Activated CD4-positive, alpha-beta T cell treated with anti-CD3 and anti-CD28 coated beads, Interleukin-2, amount 10 ng/mL, durations not matched to agents 7 days and 5 days (primary cell): ENCODE results near the gene CNTNAP2. TPM values are rescaled to one million over a fixed set of nuclear protein-coding genes. Genes with fewer than 3 reads are reported as not detected.
A peak's percentile ranks its signal among the peaks of the same experiment; 100 is the strongest.

Source experiments
- CTCF ChIA-PET: fragments of 350-600 bp; sonication (Branson Sonifier 250); formaldehyde crosslinking; loops from one replicate; lab custom pipeline; 2021; ENCODE audit warnings: antibody characterized with exemption; lab: Charles Lee
- POLR2A ChIA-PET: fragments of 350-600 bp; sonication (Branson Sonifier 250); formaldehyde crosslinking; loops from one replicate; lab custom pipeline; 2021; ENCODE audit warnings: antibody characterized with exemption; lab: Charles Lee
- DNase-seq: peaks from one replicate; pipeline ENCODE4 v3.0.0-alpha.2; 2020
- H3K27ac Mint-ChIP-seq: one replicate; pipeline ENCODE4 v1.8.0; 2021; ENCODE audit warnings: mild to moderate bottlenecking, moderate library complexity, mixed read lengths
- H3K27me3 Mint-ChIP-seq: one replicate; pipeline ENCODE4 v1.8.0; 2021; ENCODE audit warnings: mixed read lengths
- H3K36me3 Mint-ChIP-seq: one replicate; pipeline ENCODE4 v1.8.0; 2021; ENCODE audit warnings: low read depth, mixed read lengths
- H3K4me1 Mint-ChIP-seq: one replicate; pipeline ENCODE4 v1.8.0; 2021; ENCODE audit warnings: mixed read lengths
- H3K4me3 Mint-ChIP-seq: one replicate; pipeline ENCODE4 v1.8.0; 2021; ENCODE audit warnings: mild to moderate bottlenecking, moderate library complexity, mixed read lengths
- H3K9me3 Mint-ChIP-seq: one replicate; pipeline ENCODE4 v1.8.0; 2021; ENCODE audit warnings: mixed read lengths
- total RNA-seq, 2 experiments: library from RNA; stranded (reverse); gene quantifications; one replicate each; pipeline ENCODE4 v1.2.3, GENCODE V29; 2021

The CNTNAP2 gene
- total RNA-seq, 2 experiments from 2014 or later, result not detected

GRCh38 chr7:148242294-148242821 lies 2125.8 kb downstream of the CNTNAP2 start:
- H3K4me1 Mint-ChIP-seq, result no peaks in the 10 kb centered on the region
- no peaks in the 10 kb centered on the region for H3K36me3 Mint-ChIP-seq

GRCh38 chr7:148245381-148245780 lies 2128.8 kb downstream of the CNTNAP2 start:
- ChIA-PET CTCF (interaction anchor here (0.7 kb wide), 1 partner anchor 47 kb away, joined by 3 read pairs; no protein-coding TSS in a partner anchor), POLR2A (no interaction called here)
- peaks cover 26% of the 10 kb centered on the region for H3K27me3 Mint-ChIP-seq
- DNase-seq, result no peak
- no peaks in the 10 kb centered on the region for H3K4me1 Mint-ChIP-seq
- H3K27ac Mint-ChIP-seq, result no peak overlapping the region
- H3K36me3 Mint-ChIP-seq, result no peaks in the 10 kb centered on the region
- H3K4me3 Mint-ChIP-seq, result no peak overlapping the region
- H3K9me3 Mint-ChIP-seq, result no peaks in the 10 kb centered on the region

More at GRCh38 chr7:148242294-148242821, 2125.8 kb downstream of the CNTNAP2 start:
- DNase-seq, result peak; percentile 10
- H3K27ac Mint-ChIP-seq, result no peak overlapping the region
- POLR2A ChIA-PET, result no interaction called here
- peaks cover 26% of the 10 kb centered on the region for H3K27me3 Mint-ChIP-seq
- CTCF ChIA-PET, result no interaction called here
- H3K4me3 Mint-ChIP-seq, result no peak overlapping the region
- no peaks in the 10 kb centered on the region for H3K9me3 Mint-ChIP-seq

- Mint-ChIP-seq H3K4me1 (no peaks in the 10 kb centered on the region), H3K27me3 (no peaks in the 10 kb centered on the region), H3K4me3 (no peak overlapping the region), H3K36me3 (no peaks in the 10 kb centered on the region), H3K9me3 (peaks cover 14% of the 10 kb centered on the region), H3K27ac (no peak overlapping the region)
- CTCF ChIA-PET, result no interaction called here
- no peak for DNase-seq
- POLR2A ChIA-PET, result no interaction called here
Measured at GRCh38 chr7:148253629-148254028, 2137.0 kb downstream of the CNTNAP2 start.

GRCh38 chr7:148255333-148255732 lies 2138.7 kb downstream of the CNTNAP2 start:
- Mint-ChIP-seq H3K27ac (no peak overlapping the region), H3K4me3 (no peak overlapping the region), H3K36me3 (no peaks in the 10 kb centered on the region), H3K27me3 (no peaks in the 10 kb centered on the region), H3K9me3 (peaks cover 14% of the 10 kb centered on the region), H3K4me1 (no peaks in the 10 kb centered on the region)
- CTCF ChIA-PET, result no interaction called here
- POLR2A ChIA-PET, result no interaction called here
- no peak for DNase-seq

GRCh38 chr7:148256433-148256832 lies 2139.8 kb downstream of the CNTNAP2 start:
- POLR2A ChIA-PET, result no interaction called here
- H3K27me3 Mint-ChIP-seq, result no peaks in the 10 kb centered on the region
- H3K4me1 Mint-ChIP-seq, result no peaks in the 10 kb centered on the region
- H3K36me3 Mint-ChIP-seq, result no peaks in the 10 kb centered on the region
- H3K27ac Mint-ChIP-seq, result no peak overlapping the region
- H3K9me3 Mint-ChIP-seq, result peaks cover 5% of the 10 kb centered on the region
- CTCF ChIA-PET, result no interaction called here
- DNase-seq, result no peak
- no peak overlapping the region for H3K4me3 Mint-ChIP-seq

GRCh38 chr7:148260599-148260998 lies 2144.0 kb downstream of the CNTNAP2 start:
- no peak for DNase-seq
- Mint-ChIP-seq H3K4me3 (no peak overlapping the region), H3K4me1 (peaks cover 6% of the 10 kb centered on the region), H3K9me3 (no peaks in the 10 kb centered on the region), H3K27me3 (peaks cover 7% of the 10 kb centered on the region), H3K27ac (no peak overlapping the region), H3K36me3 (no peaks in the 10 kb centered on the region)
- ChIA-PET CTCF (no interaction called here), POLR2A (no interaction called here)

- Mint-ChIP-seq H3K27me3 (peaks cover 7% of the 10 kb centered on the region), H3K4me1 (peaks cover 6% of the 10 kb centered on the region), H3K9me3 (no peaks in the 10 kb centered on the region), H3K4me3 (no peak overlapping the region), H3K36me3 (no peaks in the 10 kb centered on the region), H3K27ac (no peak overlapping the region)
- POLR2A ChIA-PET, result no interaction called here
- no peak for DNase-seq
- CTCF ChIA-PET, result no interaction called here
Measured at GRCh38 chr7:148261523-148261922, 2144.9 kb downstream of the CNTNAP2 start.

- no peak overlapping the region for H3K4me3 Mint-ChIP-seq
- no peaks in the 10 kb centered on the region for H3K9me3 Mint-ChIP-seq
- DNase-seq, result no peak
- ChIA-PET CTCF (interaction anchor here (1.0 to 1.5 kb wide), 2 partner anchors 43 to 47 kb away, joined by 3 read pairs; no protein-coding TSS in a partner anchor), POLR2A (no interaction called here)
- H3K27me3 Mint-ChIP-seq, result peaks cover 7% of the 10 kb centered on the region
- peaks cover 6% of the 10 kb centered on the region for H3K4me1 Mint-ChIP-seq
- H3K27ac Mint-ChIP-seq, result no peak overlapping the region
- no peaks in the 10 kb centered on the region for H3K36me3 Mint-ChIP-seq
Measured at GRCh38 chr7:148261996-148262688, 2145.5 kb downstream of the CNTNAP2 start.

- H3K4me3 Mint-ChIP-seq, result no peak overlapping the region
- CTCF ChIA-PET, result interaction anchor here (1.0 to 1.5 kb wide), 2 partner anchors 42 to 47 kb away, joined by 3 read pairs; no protein-coding TSS in a partner anchor
Measured at GRCh38 chr7:148262721-148263229, 2146.2 kb downstream of the CNTNAP2 start.

GRCh38 chr7:148264933-148265557 lies 2148.4 kb downstream of the CNTNAP2 start:
- ChIA-PET CTCF (interaction anchor here (0.9 to 1.5 kb wide), 2 partner anchors 11 to 701 kb away, joined by 3 read pairs; no protein-coding TSS in a partner anchor), POLR2A (no interaction called here)
- Mint-ChIP-seq H3K27me3 (peaks cover 7% of the 10 kb centered on the region), H3K4me3 (no peak overlapping the region), H3K36me3 (no peaks in the 10 kb centered on the region), H3K27ac (no peak overlapping the region), H3K4me1 (peaks cover 6% of the 10 kb centered on the region), H3K9me3 (no peaks in the 10 kb centered on the region)
- DNase-seq, result peak; percentile 16

More at GRCh38 chr7:148262721-148263229, 2146.2 kb downstream of the CNTNAP2 start:
- H3K9me3 Mint-ChIP-seq, result no peaks in the 10 kb centered on the region
- H3K27me3 Mint-ChIP-seq, result peaks cover 7% of the 10 kb centered on the region
- peak overlapping the region; percentile 37 for H3K27ac Mint-ChIP-seq
- POLR2A ChIA-PET, result no interaction called here
- no peaks in the 10 kb centered on the region for H3K36me3 Mint-ChIP-seq
- peaks cover 6% of the 10 kb centered on the region for H3K4me1 Mint-ChIP-seq
- DNase-seq, result peak; percentile 57

GRCh38 chr7:148265896-148266295 lies 2149.3 kb downstream of the CNTNAP2 start:
- H3K4me1 Mint-ChIP-seq, result peaks cover 6% of the 10 kb centered on the region
- ChIA-PET POLR2A (no interaction called here), CTCF (interaction anchor here (0.9 kb wide), 1 partner anchor 11 kb away, joined by 3 read pairs; no protein-coding TSS in a partner anchor)
- H3K27me3 Mint-ChIP-seq, result peaks cover 7% of the 10 kb centered on the region
- DNase-seq, result no peak
- no peak overlapping the region for H3K4me3 Mint-ChIP-seq
- H3K27ac Mint-ChIP-seq, result no peak overlapping the region
- no peaks in the 10 kb centered on the region for H3K36me3 Mint-ChIP-seq
- H3K9me3 Mint-ChIP-seq, result no peaks in the 10 kb centered on the region

- H3K4me1 Mint-ChIP-seq, result peaks cover 6% of the 10 kb centered on the region
- H3K27ac Mint-ChIP-seq, result no peak overlapping the region
- no peak for DNase-seq
- CTCF ChIA-PET, result no interaction called here
- POLR2A ChIA-PET, result no interaction called here
- peaks cover 7% of the 10 kb centered on the region for H3K27me3 Mint-ChIP-seq
- no peaks in the 10 kb centered on the region for H3K9me3 Mint-ChIP-seq
- H3K36me3 Mint-ChIP-seq, result no peaks in the 10 kb centered on the region
- H3K4me3 Mint-ChIP-seq, result no peak overlapping the region
Measured at GRCh38 chr7:148266795-148267194, 2150.2 kb downstream of the CNTNAP2 start.

GRCh38 chr7:148270576-148270975 lies 2154.0 kb downstream of the CNTNAP2 start:
- H3K27ac Mint-ChIP-seq, result no peak overlapping the region
- no peak overlapping the region for H3K4me3 Mint-ChIP-seq
- H3K4me1 Mint-ChIP-seq, result no peaks in the 10 kb centered on the region
- POLR2A ChIA-PET, result no interaction called here
- no peak for DNase-seq
- H3K36me3 Mint-ChIP-seq, result no peaks in the 10 kb centered on the region
- CTCF ChIA-PET, result interaction anchor here (0.6 kb wide), 1 partner anchor 195 kb away, joined by 6 read pairs; no protein-coding TSS in a partner anchor
- peaks cover 7% of the 10 kb centered on the region for H3K27me3 Mint-ChIP-seq
- H3K9me3 Mint-ChIP-seq, result no peaks in the 10 kb centered on the region
